Measurements from ENCODE around the gene TFR2.

TFR2 gene

DNA sequence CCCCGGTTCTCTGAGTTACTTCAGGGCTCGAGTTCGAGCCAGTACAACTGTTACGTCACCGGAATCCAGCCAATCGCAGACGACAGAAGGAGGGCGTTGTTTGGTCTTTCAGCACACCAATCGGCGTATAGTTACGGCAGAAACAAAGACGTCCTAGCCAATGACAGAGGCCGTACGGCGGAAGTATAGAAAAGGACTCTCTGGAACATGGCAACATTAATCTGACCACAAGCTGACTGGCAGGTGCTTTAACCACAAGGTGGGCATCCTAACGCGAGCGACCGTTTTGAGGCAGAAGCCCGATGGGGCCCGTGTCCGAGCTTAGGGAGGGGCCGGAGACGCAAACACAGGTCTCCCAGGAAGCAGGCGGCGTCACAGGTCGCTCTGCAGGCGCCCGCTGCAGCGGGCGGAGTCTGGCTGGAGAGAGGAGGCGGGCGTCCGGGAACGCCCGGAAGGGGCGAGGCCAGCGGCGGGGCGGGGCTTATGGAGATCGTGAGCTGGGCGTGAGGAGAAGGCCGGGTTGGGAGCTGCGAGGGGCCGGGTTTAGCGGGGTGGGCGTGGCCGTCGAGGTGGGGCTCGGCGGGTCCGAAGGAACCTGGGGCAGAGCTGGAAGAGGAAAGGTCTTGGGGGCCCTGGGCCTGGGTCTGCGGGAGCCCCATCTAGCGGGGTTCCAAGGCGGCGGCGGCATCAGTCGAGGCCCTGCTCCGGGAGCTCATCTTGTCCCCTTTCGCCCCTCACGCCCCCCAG is 29.2 kb downstream of the TFR2 start, which contains the start of gene MOSPD3:
MOSPD3 (plus strand) TSS at position 558 of the 747 bp plus-strand sequence. CDS start 252 bp downstream, outside the sequence.
- DNase-seq: peak; percentile 95

DNA sequence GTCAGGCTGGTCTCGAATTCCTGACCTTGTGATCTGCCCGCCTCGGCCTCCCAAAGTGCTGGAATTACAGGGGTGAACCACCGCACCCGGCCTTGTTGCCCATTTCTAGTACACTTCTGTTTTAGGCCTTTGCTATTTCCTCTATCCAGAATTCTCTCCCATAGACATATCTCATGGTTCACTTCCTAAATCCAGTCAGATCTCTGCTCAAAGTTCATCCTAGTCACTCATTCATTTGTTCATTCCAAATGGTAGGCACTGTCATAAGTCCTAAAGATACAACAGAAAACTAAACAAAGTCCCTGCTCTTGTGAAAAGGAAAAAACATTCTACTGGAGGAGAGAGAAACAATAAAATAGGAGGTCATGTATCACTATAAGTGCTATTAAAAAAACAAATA is 31.4 kb downstream of the TFR2 start:
- DNase-seq: no peak

DNA sequence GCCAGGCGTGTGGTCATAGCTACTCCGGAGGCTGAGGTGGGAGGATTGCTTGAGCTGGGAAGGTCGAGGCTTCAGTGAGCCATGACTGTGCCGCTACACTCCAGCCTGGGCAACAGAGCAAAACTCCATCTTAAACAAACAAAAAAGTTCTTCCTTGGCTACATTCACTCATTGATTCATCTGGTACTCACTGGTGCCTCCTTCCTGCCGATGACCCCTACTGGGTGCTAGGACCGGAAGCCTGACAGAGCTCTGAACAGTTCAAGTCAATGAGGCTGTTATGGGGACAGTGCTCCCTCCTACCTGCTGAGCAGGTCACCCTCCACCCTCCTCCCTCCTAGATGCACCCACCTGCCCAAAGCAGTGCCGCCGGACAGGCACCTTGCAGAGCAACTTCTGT is 34.2 kb downstream of the TFR2 start:
- no peak for DNase-seq

DNA sequence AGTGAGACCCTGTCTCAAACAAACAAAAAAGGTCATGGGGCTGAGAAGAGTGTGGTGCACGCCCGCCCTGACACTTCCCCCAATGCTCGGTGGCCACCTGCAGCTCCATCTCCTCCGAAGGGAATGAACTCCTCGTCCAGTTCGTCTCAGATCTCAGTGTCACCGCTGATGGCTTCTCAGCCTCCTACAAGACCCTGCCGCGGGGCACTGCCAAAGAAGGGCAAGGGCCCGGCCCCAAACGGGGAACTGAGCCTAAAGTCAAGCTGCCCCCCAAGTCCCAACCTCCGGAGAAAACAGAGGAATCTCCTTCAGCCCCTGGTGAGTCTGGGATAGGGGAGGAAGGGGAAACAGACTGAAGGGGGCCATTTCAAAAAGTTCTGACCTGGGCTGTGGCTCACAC is 35.0 kb downstream of the TFR2 start:
- DNase-seq: no peak

DNA sequence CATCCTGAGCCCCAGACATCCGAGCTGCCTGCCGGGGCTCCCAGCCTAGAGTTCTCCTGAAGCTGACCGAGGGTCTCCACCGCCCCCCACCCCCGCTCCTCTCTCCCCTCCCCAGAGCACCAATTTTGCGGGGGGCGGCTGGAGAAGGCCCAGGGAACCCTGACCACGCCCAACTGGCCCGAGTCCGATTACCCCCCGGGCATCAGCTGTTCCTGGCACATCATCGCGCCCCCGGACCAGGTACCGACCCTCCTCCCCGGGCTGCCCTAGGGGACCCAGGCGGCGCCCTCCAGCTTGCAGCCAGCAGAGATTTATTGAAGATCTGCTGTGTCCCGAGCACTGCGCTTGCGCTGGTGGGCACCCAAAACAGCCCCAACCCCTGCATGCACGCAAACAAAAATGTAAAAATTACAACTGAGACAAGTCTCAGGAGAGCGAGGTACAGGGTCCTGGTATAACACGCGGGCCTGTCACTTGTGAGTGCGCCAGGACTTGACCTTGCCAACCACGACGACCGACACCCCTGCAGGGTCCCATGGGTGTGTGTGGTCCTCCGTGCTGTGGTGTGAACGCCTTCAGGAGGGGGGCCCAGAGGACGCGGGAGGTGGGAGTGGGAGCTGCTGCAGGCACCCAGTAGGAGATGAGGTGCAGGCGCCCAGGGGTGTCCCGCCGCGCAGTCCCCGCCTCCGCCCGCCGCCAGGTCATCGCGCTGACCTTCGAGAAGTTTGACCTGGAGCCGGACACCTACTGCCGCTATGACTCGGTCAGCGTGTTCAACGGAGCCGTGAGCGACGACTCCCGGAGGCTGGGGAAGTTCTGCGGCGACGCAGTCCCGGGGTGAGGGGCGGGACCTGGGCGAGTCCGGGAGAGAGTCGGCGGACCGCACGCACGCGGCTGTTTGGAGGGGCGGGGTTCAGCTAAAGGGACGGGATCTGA is 36.1 kb downstream of the TFR2 start:
- DNase-seq: no peak

DNA sequence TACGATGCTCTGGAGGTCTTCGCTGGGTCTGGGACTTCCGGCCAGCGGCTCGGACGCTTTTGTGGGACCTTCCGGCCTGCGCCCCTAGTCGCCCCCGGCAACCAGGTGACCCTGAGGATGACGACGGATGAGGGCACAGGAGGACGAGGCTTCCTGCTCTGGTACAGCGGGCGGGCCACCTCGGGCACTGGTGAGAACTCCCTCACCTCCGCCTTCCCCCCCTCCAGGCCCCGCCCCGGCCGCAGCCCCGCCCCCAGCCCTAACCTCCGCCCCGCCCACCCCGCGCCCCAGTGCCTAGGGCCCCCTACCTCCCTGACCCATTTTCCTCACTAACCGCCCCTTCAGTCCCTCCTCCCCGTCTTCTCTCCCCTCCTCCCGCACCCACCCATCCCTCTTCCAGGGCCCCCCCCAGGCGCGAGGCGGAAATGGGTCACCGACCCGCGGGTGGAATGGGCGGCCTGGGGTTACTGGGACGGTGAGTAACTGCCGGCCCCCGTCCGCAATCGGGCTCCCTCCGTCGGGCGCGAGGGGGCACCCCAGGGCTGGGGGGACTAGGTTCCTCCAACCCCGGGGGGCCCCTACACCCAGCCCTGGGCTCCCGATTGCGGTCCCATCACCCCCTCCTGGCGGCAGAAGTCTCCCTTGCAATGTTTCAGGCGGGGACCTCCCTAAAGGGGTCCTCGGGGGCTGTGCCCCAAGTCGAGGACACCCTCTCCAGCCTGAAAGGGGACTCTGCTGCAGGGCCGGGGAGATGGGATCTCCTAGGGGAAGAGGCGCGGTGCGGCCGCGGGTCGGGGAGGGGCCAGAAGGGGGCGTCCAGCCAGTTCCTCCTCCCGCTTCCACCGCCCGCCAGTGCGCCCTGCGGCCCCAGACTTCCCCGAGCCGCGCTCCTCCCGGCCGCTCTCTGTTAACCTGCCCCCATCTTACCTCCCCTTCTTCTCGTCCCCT is 37.0 kb downstream of the TFR2 start:
- peak; percentile 17 for DNase-seq

DNA sequence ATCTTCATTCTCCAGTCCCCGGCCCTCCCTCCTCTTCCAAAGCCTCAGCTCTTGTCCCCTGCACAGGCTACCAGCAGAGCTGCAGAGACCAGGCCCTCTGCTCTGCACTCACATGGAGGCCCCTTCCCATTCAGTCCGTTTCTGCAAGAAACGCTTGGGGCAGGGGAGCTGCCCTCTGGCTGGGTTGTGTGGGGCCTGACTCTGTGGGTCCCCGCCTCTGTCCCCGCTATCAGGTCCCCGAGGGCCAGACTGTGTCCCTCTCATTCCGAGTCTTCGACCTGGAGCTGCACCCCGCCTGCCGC is 37.7 kb downstream of the TFR2 start:
- no peak for DNase-seq

DNA sequence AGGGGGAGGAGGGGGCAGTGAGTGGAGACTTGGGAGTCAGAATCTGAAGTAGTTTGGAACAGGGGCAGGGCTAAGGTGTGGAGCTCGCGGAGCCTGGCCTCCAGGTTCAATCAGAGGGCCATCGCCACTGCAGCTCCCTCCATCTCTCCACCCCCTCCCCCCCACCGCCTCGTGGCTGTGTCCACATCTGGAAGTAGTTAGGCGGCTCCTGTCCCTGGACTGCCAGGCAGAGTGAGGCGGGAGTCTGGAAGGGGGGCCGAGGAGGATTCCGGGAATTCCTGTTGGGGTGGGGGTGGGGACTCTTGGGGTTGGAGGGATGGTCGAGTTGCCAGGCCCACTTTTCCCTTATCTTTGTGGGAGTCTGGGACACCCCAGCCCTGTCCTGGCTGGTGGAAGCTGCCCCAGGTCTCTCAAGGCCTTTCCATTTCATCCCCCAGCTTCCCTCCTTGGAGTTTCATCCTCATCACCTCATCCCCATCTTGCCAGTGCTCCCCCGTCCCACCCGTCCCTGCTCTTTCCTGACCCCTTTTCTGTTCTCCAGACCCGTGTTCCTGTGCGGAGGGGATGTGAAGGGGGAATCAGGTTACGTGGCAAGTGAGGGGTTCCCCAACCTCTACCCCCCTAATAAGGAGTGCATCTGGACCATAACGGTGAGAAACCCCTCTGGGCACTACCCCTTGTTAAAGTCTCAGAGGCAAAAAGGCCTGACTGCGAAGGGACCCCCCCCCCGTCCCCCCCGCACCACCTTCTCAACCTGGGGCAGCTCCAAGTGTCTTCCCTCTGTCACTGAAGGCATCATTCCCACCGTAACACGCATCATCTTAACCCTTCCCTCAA is 38.2 kb downstream of the TFR2 start:
- DNase-seq: no peak

DNA sequence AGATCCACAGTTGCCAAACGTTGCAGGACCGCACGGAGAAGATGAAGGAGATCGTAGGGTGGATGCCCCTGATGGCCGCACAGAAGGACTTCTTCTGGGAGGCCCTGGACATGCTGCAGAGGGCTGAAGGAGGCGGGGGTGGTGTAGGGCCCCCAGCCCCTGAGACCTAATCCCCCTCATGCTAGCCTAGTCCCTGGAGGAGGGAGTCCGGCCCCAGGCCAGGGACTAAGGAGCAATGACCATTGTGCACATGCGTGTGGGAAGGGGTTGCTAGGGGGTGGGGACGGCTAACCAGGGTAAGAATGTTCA is 40.7 kb downstream of the TFR2 start:
- DNase-seq: no peak

DNA sequence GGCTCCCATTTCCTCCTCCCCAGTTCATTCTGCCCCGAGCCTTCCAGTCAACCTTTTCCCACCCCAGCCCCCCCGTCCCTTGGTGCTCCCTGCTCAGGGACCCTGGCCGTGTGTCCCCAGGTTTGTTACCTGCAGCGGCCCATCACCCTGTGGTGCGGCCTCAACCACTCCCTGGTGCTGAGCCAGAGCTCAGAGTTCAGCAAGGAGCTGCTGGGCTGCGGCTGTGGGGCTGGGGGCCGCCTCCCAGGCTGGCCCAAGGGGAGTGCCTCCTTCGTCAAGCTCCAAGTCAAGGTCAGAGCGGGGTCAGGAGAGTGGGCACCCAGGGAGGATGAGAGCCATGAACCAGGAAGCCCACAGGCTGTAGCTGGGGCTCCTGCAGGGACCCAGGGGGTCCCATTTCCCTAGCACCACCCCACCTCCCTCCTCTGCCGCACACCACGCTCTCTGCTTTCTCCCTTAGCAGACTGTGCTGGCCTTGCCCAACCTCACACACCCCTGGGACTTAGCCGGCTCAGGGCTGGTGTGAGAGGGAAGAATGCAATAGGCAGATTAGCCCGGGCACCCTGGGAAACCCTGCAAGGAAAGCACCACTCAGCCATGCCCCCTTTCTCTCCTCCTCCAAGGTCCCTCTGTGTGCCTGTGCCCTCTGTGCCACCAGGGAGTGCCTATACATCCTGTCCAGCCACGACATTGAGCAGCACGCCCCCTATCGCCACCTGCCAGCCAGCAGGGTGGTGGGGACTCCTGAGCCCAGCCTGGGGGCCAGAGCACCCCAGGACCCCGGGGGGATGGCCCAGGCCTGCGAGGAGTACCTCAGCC is 41.2 kb downstream of the TFR2 start:
- DNase-seq: no peak

DNA sequence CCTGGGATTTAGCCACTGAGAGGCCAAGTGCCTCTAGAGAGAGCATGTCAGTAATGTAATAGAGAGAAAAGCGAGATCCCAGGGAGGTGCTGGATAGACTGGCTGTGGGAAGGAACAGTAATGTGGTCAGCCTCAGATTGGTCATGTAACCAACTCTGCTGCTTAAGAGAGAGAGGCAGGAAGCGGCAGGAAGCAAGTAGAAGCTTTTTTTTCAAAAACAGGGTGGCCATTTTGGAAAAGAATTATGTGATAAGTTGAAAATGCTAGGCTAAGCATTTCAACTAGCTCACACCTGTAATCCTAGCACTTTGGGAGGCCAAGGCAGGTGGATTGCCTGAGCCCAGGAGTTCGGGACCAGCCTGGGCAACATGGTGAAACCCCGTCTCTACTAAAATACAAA is 42.9 kb downstream of the TFR2 start:
- no peak for DNase-seq

DNA sequence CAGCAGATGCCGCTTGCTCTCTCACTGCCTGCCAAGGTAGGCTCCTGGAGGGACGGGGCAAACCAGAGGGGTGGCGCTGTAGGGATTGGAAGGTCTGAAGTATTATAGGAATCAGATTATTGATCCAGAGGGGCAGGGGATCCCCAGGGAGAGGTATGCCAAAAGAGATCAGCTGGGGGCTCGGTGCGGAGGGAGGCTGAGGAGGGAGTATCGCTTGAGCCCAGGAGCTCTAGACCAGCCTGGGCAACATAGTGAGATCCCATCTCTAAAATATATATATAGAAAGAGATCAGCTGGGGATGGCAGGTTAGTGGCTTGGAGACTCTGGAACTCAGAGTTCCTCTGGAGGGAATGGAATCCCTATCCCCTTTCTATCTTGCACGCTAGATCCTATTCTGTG is 46.2 kb downstream of the TFR2 start:
- no peak for DNase-seq

DNA sequence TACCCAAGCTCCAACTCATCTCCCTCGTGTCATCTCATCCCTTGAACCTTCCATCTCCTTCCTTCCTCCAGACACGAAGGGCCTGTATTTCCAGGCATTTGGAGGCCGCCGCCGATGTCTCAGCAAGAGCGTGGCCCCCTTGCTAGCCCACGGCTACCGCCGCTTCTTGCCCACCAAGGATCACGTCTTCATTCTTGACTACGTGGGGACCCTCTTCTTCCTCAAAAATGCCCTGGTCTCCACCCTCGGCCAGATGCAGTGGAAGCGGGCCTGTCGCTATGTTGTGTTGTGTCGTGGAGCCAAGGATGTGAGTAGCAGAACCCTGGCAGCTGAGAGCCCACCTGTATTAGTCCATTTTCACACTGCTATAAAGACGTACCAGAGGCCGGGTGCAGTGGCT is 49.8 kb downstream of the TFR2 start:
- no peak for DNase-seq

DNA sequence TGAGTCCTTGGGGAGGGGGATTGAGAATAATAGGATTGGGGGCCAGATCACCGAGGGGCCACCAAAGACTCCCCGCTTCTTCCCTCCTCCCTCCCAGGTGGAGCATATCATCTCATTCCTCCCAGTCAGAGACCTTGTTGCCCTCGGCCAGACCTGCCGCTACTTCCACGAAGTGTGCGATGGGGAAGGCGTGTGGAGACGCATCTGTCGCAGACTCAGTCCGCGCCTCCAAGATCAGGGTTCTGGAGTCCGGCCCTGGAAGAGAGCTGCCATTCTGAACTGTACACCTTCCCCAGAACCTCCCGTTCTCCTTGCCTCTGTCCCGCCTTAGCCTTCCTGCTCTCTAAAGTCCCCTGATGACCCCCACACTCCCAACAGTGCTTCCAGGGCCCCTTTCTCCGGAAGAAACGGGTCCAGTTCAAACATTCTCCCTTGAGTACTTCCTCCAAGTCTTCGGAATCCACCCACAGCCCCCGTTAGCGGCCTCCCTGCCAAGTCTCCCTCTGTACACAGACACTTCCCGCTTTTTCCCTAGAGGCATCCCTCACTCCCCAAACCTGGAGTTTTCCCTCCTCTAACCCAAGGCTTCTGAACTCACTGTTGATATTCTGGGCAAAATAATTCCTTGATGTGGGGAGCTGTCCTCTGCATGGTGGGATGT is 51.1 kb downstream of the TFR2 start:
- no peak for DNase-seq

DNA sequence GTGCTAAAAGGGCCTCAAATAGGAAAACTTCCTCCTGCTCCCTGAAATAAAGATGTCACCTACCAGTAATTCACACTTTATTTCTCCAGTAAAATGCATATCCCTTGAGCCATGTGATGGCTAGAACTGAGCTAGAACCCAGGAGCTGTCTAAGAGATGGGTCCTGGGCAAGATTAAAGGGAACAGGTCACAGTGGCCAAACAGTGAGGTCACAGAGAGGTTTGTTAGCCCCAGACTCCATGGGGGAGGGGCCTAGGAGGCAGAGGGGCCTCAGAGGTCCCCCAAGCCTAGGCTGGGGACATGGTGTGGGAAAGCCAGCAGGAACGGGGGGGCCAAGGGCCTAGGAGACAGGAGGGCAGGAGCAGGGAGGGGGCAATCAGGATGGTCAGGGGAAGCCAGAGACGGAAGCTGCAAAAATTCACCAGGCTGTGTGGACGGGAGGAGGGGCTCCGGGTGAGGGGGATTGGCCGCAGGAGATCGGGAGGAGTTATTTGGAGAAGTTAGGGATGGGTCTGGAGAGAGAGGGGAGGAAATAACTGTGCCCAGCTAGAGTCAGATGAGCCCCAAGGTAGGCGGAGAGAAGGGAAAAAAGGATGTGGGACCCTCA is 51.9 kb downstream of the TFR2 start:
- no peak for DNase-seq

DNA sequence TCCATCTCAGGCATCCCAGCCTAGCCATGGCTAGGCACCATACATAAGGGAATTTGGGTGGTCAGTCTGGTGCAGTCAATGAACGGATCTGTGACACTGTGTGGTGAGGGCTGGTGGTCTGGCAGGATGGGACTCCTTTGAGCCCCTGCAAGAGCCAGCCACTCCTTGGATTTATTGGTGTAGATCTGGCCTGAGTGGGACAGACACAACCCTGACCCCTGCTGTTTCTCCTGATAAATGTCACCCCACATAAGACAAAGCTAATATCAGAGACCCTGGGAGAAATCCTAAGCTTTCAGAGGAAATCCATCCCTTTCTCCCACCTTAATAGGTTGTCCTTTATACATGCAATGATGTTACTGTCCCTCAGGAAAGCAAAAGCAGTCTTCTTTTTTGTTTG is 52.9 kb downstream of the TFR2 start:
- no peak for DNase-seq

DNA sequence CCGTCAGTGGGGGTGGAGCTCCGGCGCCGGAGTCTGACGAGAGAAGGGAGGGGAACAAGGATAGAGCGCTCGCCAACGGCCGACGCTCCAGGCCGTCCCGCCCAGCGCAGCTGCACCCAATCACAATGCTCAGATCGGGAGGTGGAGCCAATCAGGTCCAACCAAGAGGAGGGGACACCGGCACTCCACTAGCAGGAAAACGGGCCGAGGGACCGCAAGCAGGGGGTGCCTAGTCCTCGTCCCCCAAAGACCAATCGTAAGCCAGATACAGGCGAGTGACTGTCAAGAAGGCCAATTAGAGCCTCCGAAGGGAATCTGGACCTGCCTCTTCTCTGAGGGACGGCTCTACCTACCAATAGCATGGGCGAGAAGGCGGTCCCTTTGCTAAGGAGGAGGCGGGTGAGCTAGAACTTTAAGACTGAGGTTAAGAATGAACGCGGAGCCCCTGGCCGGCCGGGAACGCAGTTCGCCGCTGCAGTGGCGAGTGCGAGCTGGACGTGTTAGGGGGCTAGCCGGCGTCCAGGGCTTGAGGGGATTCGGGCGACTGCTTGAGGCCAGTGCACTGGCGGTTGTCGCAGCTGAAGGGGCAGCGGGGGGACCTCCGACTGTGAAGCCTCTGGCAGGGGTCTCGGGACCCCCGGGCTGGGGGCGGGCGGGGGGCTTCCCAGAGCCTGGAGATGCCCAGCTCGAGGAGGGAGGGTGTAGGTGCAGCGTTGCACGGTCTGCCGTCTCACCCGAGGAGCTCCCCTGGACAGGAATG is 54.9 kb downstream of the TFR2 start, which contains the start of gene FBXO24:
FBXO24 (plus strand) TSS at position 63 of the 760 bp plus-strand sequence; CDS start at position 361, 298 bp downstream.
- DNase-seq: peak; percentile 100

DNA sequence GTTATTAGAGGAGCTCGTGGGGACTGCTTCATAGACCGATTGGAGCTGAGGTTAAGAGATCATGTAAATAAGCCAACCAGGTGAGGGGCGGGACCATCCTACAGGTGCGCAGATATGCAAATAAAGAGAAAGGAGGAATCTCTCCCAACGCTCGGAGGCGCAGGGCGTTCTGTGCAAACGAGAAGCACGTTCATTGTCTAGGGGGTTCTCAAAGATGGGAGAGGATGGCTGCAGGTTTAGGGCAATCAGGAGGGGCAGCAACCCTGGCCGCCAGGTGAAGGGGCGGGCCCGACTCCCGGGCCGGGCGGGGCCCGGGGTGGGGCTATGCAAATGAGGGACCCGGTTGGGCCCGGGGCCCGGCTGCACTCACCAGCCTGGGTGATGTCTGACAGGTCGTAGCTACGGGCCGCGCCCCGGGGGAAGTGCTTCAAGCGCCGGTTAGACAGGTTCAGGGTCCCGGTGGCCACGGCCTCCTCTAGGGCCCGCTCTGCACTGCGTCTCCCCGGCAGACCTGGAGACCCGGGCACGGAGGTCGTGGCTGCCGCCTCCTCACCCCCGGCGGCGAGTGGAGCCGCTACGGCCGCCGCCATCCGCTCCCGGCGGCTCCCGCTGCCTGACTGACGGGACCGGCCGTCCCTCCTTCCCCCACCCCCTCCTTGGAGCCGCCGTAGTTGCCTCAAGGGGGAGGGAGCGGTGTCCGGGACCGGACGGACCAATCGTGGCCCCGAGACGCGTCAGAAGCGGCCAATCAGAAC is 55.7 kb downstream of the TFR2 start, which contains the start of gene LRCH4:
LRCH4 (minus strand) TSS at position 619 of the 755 bp plus-strand sequence; CDS start at position 590, 29 bp downstream.
- DNase-seq: peak; percentile 12
